Activated CD4-positive, alpha-beta T cell treated with anti-CD3 and anti-CD28 coated beads, Interleukin-2, Interleukin-6, amounts not matched to agents 100 ng/mL and 50 ng/mL, durations not matched to agents 16 hours and 8 hours (primary cell): ENCODE measurements around the gene CACNB4.
A peak's percentile ranks its signal among the peaks of the same experiment; 100 is the strongest.
"Not testable (repeated sequence)": the region's sequence is repeated elsewhere in the genome, so short reads cannot be mapped to it uniquely, and the experiment has no call there.

Experiments
- DNase-seq: peaks from one replicate; pipeline ENCODE4 v3.0.0-alpha.2; 2020

The CACNB4 gene

DNA sequence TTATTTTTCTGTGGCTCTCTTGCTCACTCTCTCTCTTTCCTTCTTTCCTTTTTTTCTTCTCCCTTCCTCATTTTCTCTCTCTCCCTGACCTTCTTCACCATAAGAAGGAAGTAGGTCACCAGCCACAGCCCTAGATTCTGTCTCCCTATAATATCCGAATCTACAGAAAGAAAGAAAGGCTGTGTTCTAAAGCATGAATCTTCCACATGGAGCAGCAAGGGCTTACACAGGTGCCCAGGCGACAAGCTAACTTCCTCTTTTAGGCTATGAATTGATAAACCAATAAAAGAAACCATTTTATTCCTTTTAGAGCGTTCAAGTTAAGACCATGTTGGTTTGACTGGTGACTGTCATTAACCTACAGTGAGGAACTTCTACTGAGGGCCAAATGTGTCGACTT is 49.3 kb downstream of the CACNB4 start:
- DNase-seq, result no peak

DNA sequence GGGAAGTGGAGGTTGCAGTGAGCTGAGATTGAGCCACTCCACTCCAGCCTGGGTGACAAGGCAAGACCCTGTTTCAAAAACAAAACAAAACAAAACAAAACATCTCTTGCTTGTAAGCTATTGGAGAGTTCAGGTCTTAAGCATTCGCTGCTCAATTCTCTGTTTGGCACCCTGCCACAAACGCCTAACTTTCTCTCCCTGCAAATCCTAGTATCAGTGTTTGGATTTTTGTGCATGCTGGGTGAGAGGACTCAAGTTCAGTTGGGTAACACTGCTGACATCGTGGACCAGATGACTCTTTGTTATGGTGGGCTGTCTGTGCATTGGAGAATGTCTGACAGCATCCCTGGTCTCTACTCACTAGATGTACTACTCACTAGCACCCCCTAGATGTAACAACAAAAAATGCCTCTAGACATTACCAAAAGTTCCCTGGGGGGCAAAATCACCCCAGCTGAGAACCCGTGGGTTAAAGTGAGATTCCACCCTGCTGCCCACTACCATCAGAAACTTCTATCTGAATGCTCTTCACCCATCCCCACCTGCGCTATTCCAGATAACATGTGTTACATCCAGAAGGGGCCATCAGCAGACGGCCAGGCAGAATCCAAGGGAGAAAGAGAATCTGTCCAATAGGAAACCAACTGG is 50.9 kb downstream of the CACNB4 start:
- peak; percentile 10 for DNase-seq

GRCh38 chr2:152046940-152047339 is 51.9 kb downstream of the CACNB4 start:
- no peak for DNase-seq

- DNase-seq, result no peak
Observed at GRCh38 chr2:152042636-152043615, 55.9 kb downstream of the CACNB4 start.

DNA sequence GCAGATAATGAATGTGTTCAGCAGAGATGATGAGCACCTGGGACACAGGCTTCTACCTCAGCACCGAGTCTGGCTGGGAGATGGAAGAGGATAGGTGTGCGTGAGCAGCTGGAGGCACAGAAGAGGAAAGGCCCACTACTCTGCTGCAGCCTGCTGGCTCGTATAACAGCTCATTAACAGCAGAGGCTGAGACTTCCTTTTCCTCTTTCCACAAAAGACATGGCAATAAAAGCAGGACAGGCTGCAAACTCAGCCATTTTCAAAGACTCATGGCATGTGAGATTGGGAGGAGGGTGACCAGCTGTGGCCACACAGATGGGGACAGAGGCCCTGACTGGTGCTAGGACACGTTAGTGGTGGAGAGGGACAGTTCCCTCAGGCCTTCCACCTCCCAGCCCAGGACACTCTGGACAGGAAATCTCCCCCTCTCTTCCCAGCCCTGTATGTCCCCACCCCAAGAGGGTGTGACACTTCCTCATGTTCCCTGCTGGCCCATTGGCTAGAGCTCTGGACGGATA is 60.3 kb downstream of the CACNB4 start:
- no peak for DNase-seq

GRCh38 chr2:152037743-152038435 is 61.0 kb downstream of the CACNB4 start:
- DNase-seq, result no peak

- DNase-seq, result peak; percentile 71
Observed at GRCh38 chr2:152036611-152037469, 62.0 kb downstream of the CACNB4 start.

DNA sequence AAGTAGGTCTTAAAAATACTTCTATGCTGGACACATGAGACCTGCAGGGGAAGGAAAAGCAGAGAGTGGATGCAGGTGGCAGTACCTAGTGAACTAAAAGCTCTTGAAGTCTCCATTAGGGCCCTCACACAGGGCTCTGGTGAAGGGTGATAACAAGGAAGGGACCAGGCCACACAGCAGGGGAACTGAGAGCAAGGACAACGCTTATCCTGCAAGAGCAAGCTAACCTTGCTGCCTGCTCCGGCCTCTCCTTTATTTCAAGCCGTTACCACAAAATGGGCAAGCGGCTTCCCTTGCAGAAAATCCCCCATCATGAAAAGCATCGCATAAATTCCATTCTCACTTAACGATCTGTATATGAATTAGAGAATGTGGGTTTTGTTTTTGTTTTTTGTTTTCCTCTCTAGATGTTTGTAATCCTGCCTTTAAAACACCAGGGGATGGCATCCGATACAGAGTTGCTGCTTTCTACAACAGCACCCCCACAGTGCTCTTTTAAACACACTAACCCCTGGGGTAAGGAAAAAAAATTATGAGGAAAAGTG is 64.5 kb downstream of the CACNB4 start:
- no peak for DNase-seq

GRCh38 chr2:152033011-152033925 is 65.6 kb downstream of the CACNB4 start:
- DNase-seq, result no peak

DNA sequence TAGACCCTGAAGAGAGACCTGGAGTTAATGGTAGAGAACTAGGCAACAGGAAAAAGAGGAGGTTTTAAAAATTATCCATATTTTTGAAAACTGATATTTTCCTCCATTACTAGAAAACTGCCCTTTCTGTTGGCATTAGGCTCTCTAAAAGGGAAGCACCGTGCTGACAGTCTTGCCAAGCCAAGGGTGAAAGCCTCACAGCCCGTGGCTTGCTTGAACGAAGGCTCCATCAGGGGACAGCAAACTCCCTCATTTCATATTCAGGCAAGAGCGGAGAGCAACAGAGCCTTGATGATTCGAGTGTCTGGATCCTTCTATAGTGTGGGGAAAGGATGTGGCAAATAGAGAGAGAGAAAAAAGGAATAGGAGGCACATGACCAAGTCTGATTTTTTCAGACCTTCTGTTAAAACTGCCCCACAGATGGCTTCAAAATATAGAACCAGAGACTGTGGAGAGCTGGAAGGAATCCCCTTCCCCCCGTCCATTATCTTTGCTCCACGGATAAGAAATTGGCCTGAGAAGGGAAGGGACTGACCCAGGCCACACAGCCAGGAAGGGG is 67.0 kb downstream of the CACNB4 start:
- DNase-seq, result no peak

DNA sequence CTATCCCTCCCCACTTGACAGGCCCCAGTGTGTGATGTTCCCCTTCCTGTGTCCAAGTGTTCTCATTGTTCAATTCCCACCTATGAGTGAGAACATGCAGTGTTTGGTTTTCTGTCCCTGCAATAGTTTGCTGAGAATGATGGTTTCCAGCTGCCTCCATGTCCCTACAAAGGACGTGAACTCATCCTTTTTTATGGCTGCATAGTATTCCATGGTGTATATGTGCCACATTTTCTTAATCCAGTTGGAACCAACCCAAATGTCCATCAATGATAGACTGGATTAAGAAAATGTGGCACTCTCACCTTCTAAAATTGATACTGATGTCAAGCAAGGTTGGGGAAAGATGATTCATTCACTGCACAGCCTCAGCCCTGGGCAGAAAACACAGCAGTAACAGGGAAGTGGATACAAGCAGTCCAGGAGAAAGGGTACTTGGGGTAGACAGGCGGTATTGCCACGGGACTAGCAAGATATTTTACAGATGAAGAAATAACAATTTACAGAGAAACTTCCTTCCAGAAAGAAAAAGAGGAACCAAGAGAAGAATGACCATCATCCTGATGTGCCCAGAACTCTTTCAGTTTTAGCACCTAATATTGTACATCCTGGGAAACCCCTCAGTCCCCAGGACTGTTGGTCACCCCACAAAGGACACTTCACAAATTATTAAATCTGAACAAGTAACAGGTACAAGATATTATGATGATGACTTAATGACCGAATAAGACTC is 68.1 kb downstream of the CACNB4 start:
- DNase-seq, result not testable (repeated sequence)

- DNase-seq, result no peak
Observed at GRCh38 chr2:152028182-152028862, 70.5 kb downstream of the CACNB4 start.

- DNase-seq, result peak; percentile 84
Observed at GRCh38 chr2:152025678-152026287, 73.1 kb downstream of the CACNB4 start.

DNA sequence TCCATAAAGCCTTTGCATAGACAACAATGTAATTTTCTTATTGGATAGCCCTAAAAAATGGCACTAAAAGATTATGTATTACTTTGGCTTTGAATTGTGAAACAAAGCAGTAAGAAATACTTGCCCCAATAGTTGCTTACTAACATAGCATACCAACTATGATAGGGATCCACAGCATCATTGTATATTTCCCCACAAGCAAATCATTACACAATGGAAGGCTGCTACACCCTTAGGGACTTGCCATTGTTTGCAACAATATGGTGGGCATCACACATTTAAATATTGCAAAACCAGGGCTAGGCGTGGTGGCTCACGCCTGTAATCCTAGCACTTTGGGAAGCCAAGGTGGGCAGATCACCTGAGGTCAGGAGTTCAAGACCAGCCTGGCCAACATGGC is 74.4 kb downstream of the CACNB4 start:
- no peak for DNase-seq

GRCh38 chr2:152022090-152022489 is 76.8 kb downstream of the CACNB4 start:
- DNase-seq, result no peak

DNA sequence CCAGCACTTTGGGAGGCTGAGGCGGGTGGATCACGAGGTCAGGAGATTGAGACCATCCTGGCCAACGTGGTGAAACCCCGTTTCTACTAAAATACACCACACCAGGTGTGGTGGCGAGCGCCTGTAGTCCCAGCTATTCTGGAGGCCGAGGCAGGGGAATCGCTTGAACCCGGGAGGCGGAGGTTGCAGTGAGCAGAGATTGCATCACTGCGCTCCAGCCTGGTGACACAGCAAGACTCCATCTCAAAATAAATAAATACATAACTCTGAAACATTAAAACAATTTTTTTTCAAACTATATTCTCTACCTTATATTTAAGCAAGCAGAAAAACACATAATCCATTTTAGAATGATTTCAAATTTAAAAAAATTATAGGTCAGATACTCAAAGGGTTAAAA is 77.8 kb downstream of the CACNB4 start:
- not testable (repeated sequence) for DNase-seq

DNA sequence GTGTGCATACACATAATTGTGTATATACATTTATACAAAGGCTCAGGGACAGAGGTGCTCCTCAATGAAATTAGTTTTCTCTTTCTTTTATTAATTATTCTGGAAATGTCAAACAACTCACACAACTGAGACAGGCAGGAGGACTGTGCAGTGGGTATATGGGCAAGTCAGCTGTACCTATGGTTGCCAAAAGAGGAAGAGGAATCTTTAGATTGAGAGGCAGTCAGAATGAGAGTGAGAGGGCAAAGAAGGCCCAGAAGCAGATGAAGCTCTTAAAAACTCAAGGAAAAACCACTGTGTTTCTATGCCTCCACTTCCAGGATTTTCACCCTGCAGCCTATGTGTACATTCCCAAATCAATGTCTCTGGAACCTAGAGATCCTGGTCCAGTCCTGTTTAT is 79.1 kb downstream of the CACNB4 start:
- DNase-seq, result no peak
